Astrocyte (in vitro differentiated cells and primary cell): ENCODE measurements around the gene SLC8A2. TPM values are rescaled to one million over a fixed set of nuclear protein-coding genes. Genes with fewer than 3 reads are reported as not detected.

Experiments used
- DNase-seq: peaks from one replicate; pipeline ENCODE4 v3.0.0-alpha.2; 2010; ENCODE audit warnings: low read depth
- FAIRE-seq: peaks from 2 replicates; lab custom pipeline; 2011; peaks lifted over from hg19 to GRCh38; lab: Jason Lieb, UNC
- H2AFZ ChIP-seq: 2 replicates; pipeline ENCODE4 v1.6.0; 2012; ENCODE audit warnings: low read depth, low read length, inconsistent platforms
- H3K27ac ChIP-seq: 2 replicates; pipeline ENCODE4 v1.5.1; 2011; ENCODE audit warnings: low read depth, low read length, inconsistent platforms
- H3K27me3 ChIP-seq: 2 replicates; pipeline ENCODE4 v1.6.0; 2011; ENCODE audit warnings: low read length, inconsistent platforms; ENCODE audit not compliant: insufficient read depth
- H3K36me3 ChIP-seq: 2 replicates; pipeline ENCODE4 v1.5.1; 2011; ENCODE audit warnings: low read length, inconsistent platforms; ENCODE audit not compliant: insufficient read depth
- H3K4me1 ChIP-seq: 2 replicates; pipeline ENCODE4 v1.5.1; 2011; ENCODE audit warnings: low read length, inconsistent platforms; ENCODE audit not compliant: insufficient read depth
- H3K4me2 ChIP-seq: 2 replicates; pipeline ENCODE4 v1.6.0; 2012; ENCODE audit warnings: low read length, inconsistent platforms
- H3K4me3 ChIP-seq: 2 replicates; pipeline ENCODE4 v1.5.1; 2011; ENCODE audit warnings: low read depth, mild to moderate bottlenecking, low read length, inconsistent platforms; ENCODE audit not compliant: insufficient read depth
- H3K79me2 ChIP-seq: 2 replicates; pipeline ENCODE4 v1.6.0; 2012; ENCODE audit warnings: mild to moderate bottlenecking, low read length, inconsistent platforms; ENCODE audit not compliant: insufficient read depth
- H3K9ac ChIP-seq: 2 replicates; pipeline ENCODE4 v1.6.0; 2012; ENCODE audit warnings: mild to moderate bottlenecking, low read length, inconsistent platforms
- H3K9me3 ChIP-seq: 2 replicates; pipeline ENCODE4 v1.5.1; 2012; ENCODE audit warnings: low read depth, mild to moderate bottlenecking, low read length, inconsistent platforms; ENCODE audit not compliant: insufficient read depth
- H4K20me1 ChIP-seq: 2 replicates; pipeline ENCODE4 v1.6.0; 2012; ENCODE audit warnings: low read length, inconsistent platforms; ENCODE audit not compliant: insufficient read depth
- H3K27ac Mint-ChIP-seq: one replicate; pipeline ENCODE4 v1.8.0; 2021; ENCODE audit warnings: mild to moderate bottlenecking, mixed read lengths; ENCODE audit not compliant: unreplicated experiment
- H3K27me3 Mint-ChIP-seq: one replicate; pipeline ENCODE4 v1.8.0; 2021; ENCODE audit warnings: low read depth, mixed read lengths; ENCODE audit not compliant: unreplicated experiment
- H3K36me3 Mint-ChIP-seq: one replicate; pipeline ENCODE4 v1.8.0; 2021; ENCODE audit warnings: low read depth, mixed read lengths; ENCODE audit not compliant: unreplicated experiment
- H3K4me1 Mint-ChIP-seq: one replicate; pipeline ENCODE4 v1.8.0; 2021; ENCODE audit warnings: low read depth, mixed read lengths; ENCODE audit not compliant: unreplicated experiment
- H3K4me3 Mint-ChIP-seq: one replicate; pipeline ENCODE4 v1.8.0; 2021; ENCODE audit warnings: mild to moderate bottlenecking, moderate library complexity, mixed read lengths; ENCODE audit not compliant: unreplicated experiment
- H3K9me3 Mint-ChIP-seq: one replicate; pipeline ENCODE4 v1.8.0; 2021; ENCODE audit warnings: mild to moderate bottlenecking, mixed read lengths; ENCODE audit not compliant: unreplicated experiment
- CTCF ChIP-seq: IDR thresholded peaks from 2 replicates; pipeline ENCODE4 v1.5.1; 2011; ENCODE audit warnings: low read depth, mild to moderate bottlenecking, inconsistent platforms, low read length, moderate library complexity; ENCODE audit not compliant: insufficient read depth
- EZH2 ChIP-seq: IDR thresholded peaks from 2 replicates; pipeline ENCODE4 v1.6.1; 2012; ENCODE audit warnings: mild to moderate bottlenecking, low read length, inconsistent platforms; ENCODE audit not compliant: insufficient read depth
- total RNA-seq: library from RNA; stranded (reverse); gene quantifications from 2 replicates; pipeline ENCODE4 v1.2.1, GENCODE V29; 2021

The SLC8A2 gene
- total RNA-seq, 1 donor from 2014 or later, result 3.3 TPM

GRCh38 chr19:47485210-47485609 is 13.5 kb upstream of the SLC8A2 start:
- no peaks in the 10 kb centered on the region for H3K27me3 ChIP-seq
- H3K9me3 ChIP-seq, result no peaks in the 10 kb centered on the region
- peaks cover 4% of the 10 kb centered on the region for H4K20me1 ChIP-seq
- no peak overlapping the region for H3K4me3 ChIP-seq
- Mint-ChIP-seq H3K9me3 (peaks cover 5% of the 10 kb centered on the region), H3K27ac (no peak overlapping the region), H3K4me1 (no peaks in the 10 kb centered on the region), H3K27me3 (peaks cover 9% of the 10 kb centered on the region), H3K4me3 (peak overlapping the region; percentile 92), H3K36me3 (peaks cover 6% of the 10 kb centered on the region)
- no peak for FAIRE-seq
- H3K27ac ChIP-seq, result no peak overlapping the region
- H3K79me2 ChIP-seq, result no peaks in the 10 kb centered on the region
- H3K9ac ChIP-seq, result no peak overlapping the region
- H3K4me2 ChIP-seq, result peak overlapping the region; percentile 90
- DNase-seq, result no peak
- no peak overlapping the region for H2AFZ ChIP-seq
- no peaks in the 10 kb centered on the region for H3K36me3 ChIP-seq
- no peak for TF ChIP-seq EZH2
- no peak for TF ChIP-seq CTCF
- H3K4me1 ChIP-seq, result no peaks in the 10 kb centered on the region

- no peaks in the 10 kb centered on the region for H3K9me3 ChIP-seq
- DNase-seq (peak; percentile 79), FAIRE-seq (no peak)
- peak within 1 kb of the TSS; percentile 93 for H3K27ac ChIP-seq
- H3K4me1 Mint-ChIP-seq, result no peaks in the 10 kb centered on the region
- no peaks in the 10 kb centered on the region for H4K20me1 ChIP-seq
- H3K4me1 ChIP-seq, result no peaks in the 10 kb centered on the region
- peaks cover 3% of the 10 kb centered on the region for H3K9me3 Mint-ChIP-seq
- H3K9ac ChIP-seq, result peak within 1 kb of the TSS; percentile 89
- TF ChIP-seq EZH2 (no peak), CTCF (peak; percentile 66)
- H3K4me3 ChIP-seq, result peak within 1 kb of the TSS; percentile 78
- no peaks in the 10 kb centered on the region for H3K36me3 ChIP-seq
- no peaks in the 10 kb centered on the region for H3K27me3 ChIP-seq
- H3K4me2 ChIP-seq, result peak within 1 kb of the TSS; percentile 90
- H3K4me3 Mint-ChIP-seq, result peak within 1 kb of the TSS; percentile 92
- H3K36me3 Mint-ChIP-seq, result peaks cover 6% of the 10 kb centered on the region
- H3K27me3 Mint-ChIP-seq, result peaks cover 13% of the 10 kb centered on the region
- H2AFZ ChIP-seq, result peak within 1 kb of the TSS; percentile 87
- H3K27ac Mint-ChIP-seq, result peak within 1 kb of the TSS; percentile 98
- no peaks in the 10 kb centered on the region for H3K79me2 ChIP-seq
These were observed 12.4 kb upstream of the SLC8A2 start, which contains the start of gene KPTN for GRCh38 chr19:47483800-47484690. Gene KPTN, minus strand, starts transcription at chr19:47484219. Its CDS starts 59 bp downstream, at chr19:47484160.
